HL-60/S4 treated with phorbol 12-myristate 13-acetate at 8.2 ng/mL for 4 days and 3 days (cell line): ENCODE results near the gene PKM.

Experiments
- in situ Hi-C: fragments of 300-500 bp; cut with MboI; formaldehyde crosslinking; loops from 2 replicates; pipeline ENCODE4 v1.15.0; 2022; ENCODE audit warnings: low sequenced_read_pairs

The PKM gene

GRCh38 chr15:72236381-72237003 lies 5.5 kb upstream of the PKM start:
- in situ Hi-C loops = no loop called here

DNA sequence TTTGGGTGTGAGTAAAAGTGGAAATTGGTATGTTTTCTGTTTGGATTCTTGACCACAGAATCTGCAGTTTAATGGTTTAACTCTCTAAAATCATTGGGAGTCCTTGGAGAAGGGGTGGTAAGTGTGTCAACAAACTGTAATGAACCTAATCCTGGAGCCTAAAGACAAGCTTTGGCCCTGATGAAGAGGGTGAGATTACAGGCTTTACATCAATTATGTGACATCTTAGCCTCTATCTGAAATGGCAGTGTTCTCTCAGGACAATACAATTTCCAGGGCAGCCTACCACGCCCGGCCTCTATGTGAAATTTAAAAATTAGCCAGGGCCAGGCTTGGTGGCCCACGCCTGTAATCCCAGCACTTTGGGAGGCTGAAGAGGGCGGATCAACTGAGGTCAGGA lies 4.3 kb upstream of the PKM start:
- in situ Hi-C loops = no loop called here

DNA sequence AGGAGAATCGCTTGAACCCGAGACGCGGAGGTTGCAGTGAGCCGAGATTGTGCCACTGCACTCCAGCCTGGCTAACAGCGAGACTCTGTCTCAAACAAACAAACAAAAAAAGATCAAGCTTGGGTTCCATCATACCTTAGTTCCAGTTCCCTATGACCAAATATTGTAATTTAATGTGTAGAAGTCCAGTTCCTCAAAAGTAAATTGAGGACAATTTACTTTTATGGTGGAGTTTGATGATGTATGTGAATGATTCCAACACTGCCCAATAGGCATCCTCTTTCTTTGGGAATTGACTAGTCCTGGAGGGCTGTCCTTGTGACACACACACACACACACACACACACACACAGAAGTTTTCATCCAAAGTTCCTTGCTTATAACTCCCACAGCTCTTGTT lies 2.8 kb upstream of the PKM start:
- in situ Hi-C loops = no loop called here

DNA sequence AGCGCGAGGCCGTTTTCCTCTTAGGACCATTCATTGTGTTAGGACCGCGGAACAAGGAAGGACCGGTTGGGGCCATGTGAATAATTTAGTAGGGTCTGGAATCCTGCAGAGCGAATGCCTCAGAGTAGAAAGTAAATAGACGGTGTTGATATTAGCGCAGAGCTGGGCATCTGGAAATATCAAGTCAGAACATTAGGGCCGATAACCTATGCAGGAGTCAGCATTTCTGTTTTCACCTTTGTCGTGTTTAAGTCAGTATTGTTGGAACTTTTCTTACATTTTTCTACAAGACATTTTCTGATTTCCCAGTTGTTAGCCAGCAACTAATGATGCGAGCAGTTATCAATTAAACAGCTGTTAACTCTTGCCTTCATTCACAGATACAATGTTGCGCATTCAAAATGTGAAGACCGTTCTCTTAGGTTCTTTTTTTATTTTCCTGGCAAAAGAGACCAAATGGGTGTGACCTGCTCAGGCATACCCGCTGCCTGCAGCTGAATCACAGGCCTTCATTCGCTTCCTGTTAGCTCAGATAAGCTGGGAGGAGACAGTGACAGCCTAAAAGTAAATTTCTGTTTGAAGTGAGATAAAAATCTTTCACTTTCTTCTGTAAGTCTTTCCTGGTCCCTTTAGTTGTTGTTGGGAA lies 966 bp upstream of the PKM start:
- in situ Hi-C loops = no loop called here

- in situ Hi-C loops = no loop called here
Observed at GRCh38 chr15:72230197-72231065, 559 bp downstream of the PKM start.

- in situ Hi-C loops = no loop called here
Observed at GRCh38 chr15:72229947-72230196, 1.1 kb downstream of the PKM start.

- in situ Hi-C loops = no loop called here
Observed at GRCh38 chr15:72229076-72229946, 1.7 kb downstream of the PKM start.

- in situ Hi-C loops = no loop called here
Observed at GRCh38 chr15:72227720-72228119, 3.3 kb downstream of the PKM start.

DNA sequence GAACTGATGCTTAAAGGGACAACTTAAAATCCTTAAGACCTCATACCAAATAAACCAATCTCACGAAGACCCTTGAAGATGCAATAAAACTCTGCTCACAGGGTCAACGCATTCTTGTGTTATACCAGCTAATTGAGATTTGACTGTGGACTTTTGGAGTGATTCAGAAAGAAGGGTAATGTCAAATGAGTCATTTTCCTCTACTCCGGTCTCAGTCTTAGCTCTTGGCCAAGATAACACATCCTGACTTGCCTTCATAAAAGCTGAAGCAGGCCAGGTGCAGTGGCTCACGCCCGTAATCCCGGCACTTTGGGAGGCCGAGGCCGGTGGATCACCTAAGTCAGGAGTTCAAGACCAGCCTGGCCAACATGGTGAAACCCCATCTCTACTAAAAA lies 3.8 kb downstream of the PKM start:
- in situ Hi-C loops = no loop called here

DNA sequence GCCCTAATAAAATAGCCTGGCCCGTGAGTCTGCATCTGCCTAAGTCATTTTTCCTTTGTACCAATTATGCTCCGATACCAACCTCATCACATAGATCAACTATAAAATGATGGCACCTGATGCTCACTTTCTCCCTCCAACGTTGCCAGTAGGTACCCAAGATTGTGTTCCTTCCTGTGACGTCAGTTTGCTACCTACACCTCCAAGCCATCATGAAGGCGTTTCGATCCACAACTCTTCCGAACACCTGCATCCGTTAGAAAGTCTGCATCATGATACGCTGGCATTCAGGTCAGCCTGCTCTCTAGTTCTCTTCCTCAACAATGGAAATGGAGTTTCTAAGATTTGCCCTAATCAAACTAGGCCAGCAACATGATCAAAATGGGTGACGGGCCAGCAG lies 7.7 kb downstream of the PKM start:
- in situ Hi-C loops = no loop called here

GRCh38 chr15:72222393-72222792 lies 8.6 kb downstream of the PKM start:
- in situ Hi-C loops = no loop called here

- in situ Hi-C loops = no loop called here
Observed at GRCh38 chr15:72220687-72221086, 10.3 kb downstream of the PKM start.

DNA sequence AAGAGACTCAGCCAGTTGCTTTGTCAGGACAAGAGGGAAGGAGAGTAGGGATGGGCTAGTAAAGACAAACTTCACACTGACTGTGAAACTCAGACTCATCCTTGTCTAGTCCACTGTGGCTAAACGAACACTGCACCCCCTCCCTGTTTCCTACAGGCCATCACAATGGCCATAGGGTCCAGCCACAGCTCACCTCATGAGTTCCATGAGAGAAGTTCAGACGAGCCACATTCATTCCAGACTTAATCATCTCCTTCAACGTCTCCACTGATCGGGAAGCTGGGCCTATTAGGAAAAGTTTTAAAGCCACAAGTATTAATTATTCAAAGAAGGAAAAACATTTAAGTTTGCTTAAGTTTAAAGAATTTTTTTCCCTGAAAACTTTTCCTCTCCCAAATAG lies 13.8 kb downstream of the PKM start:
- in situ Hi-C loops = no loop called here

DNA sequence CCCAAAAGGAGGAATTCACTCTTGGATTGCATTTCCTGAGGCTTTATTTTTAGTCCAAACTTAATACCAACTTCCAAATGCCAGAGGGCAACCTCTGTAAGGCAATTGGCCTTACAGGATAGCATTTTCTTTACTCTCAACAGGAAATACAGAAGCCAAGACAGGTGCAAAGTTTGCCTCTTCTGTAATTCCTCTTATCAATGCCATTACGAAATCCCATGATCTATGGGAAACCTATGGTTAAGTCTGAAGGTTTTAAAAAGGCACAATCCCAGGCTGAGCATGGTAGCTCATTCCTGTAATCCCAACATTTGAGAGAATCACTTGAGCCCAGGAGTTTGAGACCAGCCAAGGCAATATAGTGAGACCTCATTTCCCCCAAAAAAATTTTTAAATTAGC lies 14.9 kb downstream of the PKM start:
- in situ Hi-C loops = no loop called here

GRCh38 chr15:72207558-72208085 lies 23.4 kb downstream of the PKM start:
- in situ Hi-C loops = no loop called here

DNA sequence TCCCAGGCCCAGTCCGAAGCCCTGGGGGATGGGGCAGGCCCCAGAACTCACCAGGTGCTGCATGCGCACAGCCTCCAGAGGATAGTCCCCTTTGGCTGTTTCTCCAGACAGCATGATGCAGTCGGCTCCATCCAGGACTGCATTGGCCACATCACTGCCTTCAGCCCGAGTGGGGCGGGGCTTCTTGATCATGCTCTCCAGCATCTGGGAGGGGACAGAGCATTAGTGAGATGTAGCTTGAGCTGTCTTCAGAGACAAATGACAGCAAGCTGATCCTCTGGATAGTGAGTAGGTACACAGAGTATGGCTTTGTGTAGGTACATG lies 24.4 kb downstream of the PKM start:
- in situ Hi-C loops = no loop called here

GRCh38 chr15:72205896-72206676 lies 24.9 kb downstream of the PKM start:
- in situ Hi-C loops = no loop called here

GRCh38 chr15:72205273-72205672 lies 25.7 kb downstream of the PKM start:
- in situ Hi-C loops = no loop called here

DNA sequence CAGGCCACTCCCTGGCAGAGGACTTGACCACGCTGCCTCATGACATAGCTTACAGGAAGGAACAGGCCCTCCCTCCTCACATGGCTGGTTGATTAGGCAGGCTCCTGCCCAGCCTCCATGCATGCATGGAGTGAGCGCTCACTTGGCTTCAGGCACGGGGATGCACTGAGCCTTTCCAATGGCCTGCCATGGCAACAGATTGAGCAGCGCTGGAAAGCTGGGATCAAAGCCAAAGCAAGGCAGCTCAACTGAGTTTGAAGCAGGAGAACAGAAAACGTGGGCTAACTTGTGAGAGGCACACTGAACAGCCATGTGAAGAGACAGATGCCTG lies 27.5 kb downstream of the PKM start:
- in situ Hi-C loops = no loop called here

DNA sequence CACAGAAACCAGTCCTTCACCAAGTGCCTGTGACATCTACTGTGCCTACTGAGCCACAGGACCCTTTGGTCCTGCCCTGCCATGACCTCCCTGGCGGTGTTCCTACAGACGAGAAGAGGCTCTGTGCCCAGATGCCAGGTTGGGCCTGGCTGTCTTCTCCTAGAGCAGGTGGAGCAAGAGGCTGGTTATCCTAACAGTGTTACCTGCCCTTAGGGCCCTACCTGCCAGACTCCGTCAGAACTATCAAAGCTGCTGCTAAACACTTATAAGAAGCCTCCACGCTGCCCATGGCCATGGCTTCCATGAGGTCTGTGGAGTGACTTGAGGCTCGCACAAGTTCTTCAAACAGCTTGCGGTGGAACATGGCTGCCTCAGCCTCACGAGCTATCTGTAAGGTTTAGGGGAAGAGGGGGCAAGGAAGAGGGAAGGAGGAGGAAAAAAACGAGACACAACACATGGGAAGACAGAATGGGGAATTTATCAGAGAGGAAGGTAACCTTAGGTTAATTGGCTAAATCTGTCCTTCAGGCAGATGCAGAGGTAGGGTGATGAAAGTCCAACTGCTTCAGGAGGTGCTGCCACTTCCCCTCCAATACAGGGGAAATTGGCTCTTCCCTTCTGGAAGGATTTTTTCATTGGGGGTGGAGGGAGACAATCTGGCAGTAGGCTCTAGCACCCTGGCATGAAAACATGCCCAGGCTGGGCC lies 28.0 kb downstream of the PKM start:
- in situ Hi-C loops = no loop called here
